ENCODE data around the gene GLIS1.

DNA sequence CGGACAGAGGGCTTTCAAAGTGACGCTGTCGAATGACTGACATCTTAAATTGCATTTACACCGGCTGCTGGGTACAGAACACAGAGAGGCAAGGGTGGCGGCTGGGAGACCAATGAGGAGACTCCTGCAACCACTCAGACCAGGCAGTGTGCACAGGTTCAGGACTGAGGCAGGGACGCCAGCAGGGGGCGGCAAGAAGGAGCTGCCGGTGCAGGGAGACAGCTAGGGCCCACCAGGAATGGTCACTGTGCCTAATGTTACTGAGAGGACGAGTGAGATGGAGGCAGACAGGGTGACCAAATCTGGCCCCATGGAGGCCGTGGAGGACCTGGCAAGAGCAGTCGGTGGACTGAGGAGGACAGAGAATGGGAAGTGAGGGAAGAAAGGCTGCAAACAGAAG lies 23.5 kb downstream of the GLIS1 start:
- TF ChIP-seq EZH2phosphoT487 (IDR thresholded peaks at IDR 0.05; ENCODE audit: insufficient read depth, low read depth): no peak
- no peak for TF ChIP-seq EZH2 (IDR thresholded peaks at IDR 0.05; ENCODE audit: insufficient read depth, poor library complexity, severe bottlenecking)

Measured in GM23248 (cell line).